ENCODE results near the gene NMB. TPM values are rescaled to one million over a fixed set of nuclear protein-coding genes. Genes with fewer than 3 reads are reported as not detected.

NMB gene
- total RNA-seq, 1 experiment from 2014 or later = 25.9 TPM

DNA sequence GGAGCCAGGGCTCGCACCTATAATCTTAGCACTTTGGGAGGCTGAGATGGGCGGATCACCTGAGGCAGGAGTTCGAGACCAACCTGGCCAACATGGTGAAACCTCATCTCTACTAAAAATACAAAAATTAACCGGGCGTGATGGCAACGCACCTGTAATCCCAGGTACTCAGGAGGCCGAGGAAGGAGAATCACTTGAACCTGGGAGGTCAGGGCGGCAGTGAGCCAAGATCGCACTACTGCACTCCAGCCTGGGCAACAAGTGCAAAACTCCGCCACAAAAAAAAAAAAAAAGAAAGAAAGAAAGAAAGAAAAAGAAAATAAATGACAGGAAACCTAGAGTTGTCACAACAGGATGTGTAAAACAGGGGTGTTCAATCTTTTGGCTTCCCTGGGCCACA lies 3.0 kb upstream of the NMB start:
- H4K20me1 ChIP-seq (ENCODE audit: low read length) = no peaks in the 10 kb centered on the region
- no peaks in the 10 kb centered on the region for H3K9me2 ChIP-seq (replicated peaks; ENCODE audit: low read length)
- H3K27me3 ChIP-seq (ENCODE audit: low read length) = no peaks in the 10 kb centered on the region
- H3F3A ChIP-seq (ENCODE audit: low read length, unreplicated experiment) = no peaks in the 10 kb centered on the region
- POLR2A ChIA-PET (ENCODE audit: unreplicated experiment) = no interaction called here
- no peak overlapping the region for H3K4me3 ChIP-seq (ENCODE audit: low read length)
- H3K79me2 ChIP-seq (ENCODE audit: low read length) = no peaks in the 10 kb centered on the region
- no peak overlapping the region for H3K27ac ChIP-seq (ENCODE audit: low read length)
- DNase-seq = no peak
- no peak overlapping the region for H2AFZ ChIP-seq (ENCODE audit: low read length)
- no peak overlapping the region for H3K9ac ChIP-seq (ENCODE audit: low read length)
- CTCF ChIA-PET = no interaction called here
- intact Hi-C loops (cut with micrococcal nuclease) = no loop called here
- H3K4me2 ChIP-seq (ENCODE audit: low read length) = no peak overlapping the region
- H3K9me3 ChIP-seq (ENCODE audit: low read length) = no peaks in the 10 kb centered on the region
- peaks cover 11% of the 10 kb centered on the region; the same call in 1 of the 2 replicates for H3K4me1 ChIP-seq (ENCODE audit: insufficient read depth, low read length)
- H3K36me3 ChIP-seq (ENCODE audit: low read depth, low read length) = peaks cover 7% of the 10 kb centered on the region; the same call in 1 of the 2 replicates
- no TSS peak for BruUV-seq (replicated peaks)
- no peak for TF ChIP-seq EZH2phosphoT487 (IDR thresholded peaks at IDR 0.05; ENCODE audit: borderline replicate concordance, low read length)
- TF ChIP-seq EZH2 (IDR thresholded peaks at IDR 0.05; ENCODE audit: low read length, unreplicated experiment) = no peak
- TF ChIP-seq, protein P1, sequence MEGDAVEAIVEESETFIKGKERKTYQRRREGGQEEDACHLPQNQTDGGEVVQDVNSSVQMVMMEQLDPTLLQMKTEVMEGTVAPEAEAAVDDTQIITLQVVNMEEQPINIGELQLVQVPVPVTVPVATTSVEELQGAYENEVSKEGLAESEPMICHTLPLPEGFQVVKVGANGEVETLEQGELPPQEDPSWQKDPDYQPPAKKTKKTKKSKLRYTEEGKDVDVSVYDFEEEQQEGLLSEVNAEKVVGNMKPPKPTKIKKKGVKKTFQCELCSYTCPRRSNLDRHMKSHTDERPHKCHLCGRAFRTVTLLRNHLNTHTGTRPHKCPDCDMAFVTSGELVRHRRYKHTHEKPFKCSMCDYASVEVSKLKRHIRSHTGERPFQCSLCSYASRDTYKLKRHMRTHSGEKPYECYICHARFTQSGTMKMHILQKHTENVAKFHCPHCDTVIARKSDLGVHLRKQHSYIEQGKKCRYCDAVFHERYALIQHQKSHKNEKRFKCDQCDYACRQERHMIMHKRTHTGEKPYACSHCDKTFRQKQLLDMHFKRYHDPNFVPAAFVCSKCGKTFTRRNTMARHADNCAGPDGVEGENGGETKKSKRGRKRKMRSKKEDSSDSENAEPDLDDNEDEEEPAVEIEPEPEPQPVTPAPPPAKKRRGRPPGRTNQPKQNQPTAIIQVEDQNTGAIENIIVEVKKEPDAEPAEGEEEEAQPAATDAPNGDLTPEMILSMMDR (conservative IDR thresholded peaks at IDR 0.05; ENCODE audit: low read depth, low read length) = no peak
- ATAC-seq = no peak

DNA sequence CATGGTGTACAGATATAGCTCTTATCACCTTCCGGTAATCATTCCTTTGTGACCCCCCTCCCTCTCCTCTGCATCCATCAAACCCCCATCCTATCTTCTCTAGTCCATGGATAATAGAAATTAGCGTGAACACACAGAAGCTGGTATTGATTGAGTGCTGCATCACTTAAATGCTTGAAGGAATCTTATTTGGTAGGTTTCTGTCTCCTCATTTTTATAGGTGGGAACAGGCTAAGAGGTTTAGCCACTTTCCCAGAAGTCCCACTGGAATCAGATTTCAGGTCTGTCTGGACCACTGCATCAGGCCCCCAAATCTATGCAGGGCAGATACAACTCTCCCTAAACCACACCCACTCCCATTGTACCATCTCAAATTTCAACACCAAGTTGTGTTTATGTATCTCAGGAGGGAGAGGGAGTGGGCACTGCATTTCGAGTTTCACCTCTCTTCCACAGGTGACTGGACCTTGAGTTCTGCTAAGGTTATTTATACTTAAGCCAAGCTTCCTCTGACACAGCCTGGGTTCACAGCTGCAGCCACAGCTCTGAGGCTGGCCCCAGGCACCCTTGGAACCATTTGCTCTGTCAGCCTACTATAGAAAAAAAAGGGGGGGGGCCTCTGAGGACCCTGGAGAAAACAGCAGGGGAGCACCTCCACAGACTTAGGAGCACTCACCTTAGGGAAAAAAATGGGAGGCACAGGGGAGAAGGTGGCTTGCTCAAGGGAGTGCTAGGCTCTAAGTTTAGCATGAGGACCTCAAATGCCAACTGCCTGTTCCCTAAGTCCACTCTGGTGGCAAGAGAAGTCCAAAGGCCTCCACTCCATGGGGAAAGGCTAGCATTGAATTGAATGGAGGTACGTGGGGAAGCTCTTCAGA lies 2.1 kb upstream of the NMB start:
- ChIA-PET POLR2A (ENCODE audit: unreplicated experiment) (no interaction called here), CTCF (no interaction called here)
- DNase-seq (no peak), ATAC-seq (0 out of 2 replicates have a peak, but pooled peaks have one; percentile 5)
- Histone ChIP-seq H3K27me3 (ENCODE audit: low read length) (no peaks in the 10 kb centered on the region), H3K9ac (ENCODE audit: low read length) (no peak overlapping the region), H3K79me2 (ENCODE audit: low read length) (no peaks in the 10 kb centered on the region), H2AFZ (ENCODE audit: low read length) (no peak overlapping the region), H3F3A (ENCODE audit: low read length, unreplicated experiment) (no peaks in the 10 kb centered on the region), H4K20me1 (ENCODE audit: low read length) (no peaks in the 10 kb centered on the region), H3K27ac (ENCODE audit: low read length) (no peak overlapping the region), H3K9me3 (ENCODE audit: low read length) (no peaks in the 10 kb centered on the region), H3K9me2 (replicated peaks; ENCODE audit: low read length) (no peaks in the 10 kb centered on the region), H3K36me3 (ENCODE audit: low read depth, low read length) (no peaks in the 10 kb centered on the region), H3K4me2 (ENCODE audit: low read length) (no peak overlapping the region), H3K4me3 (ENCODE audit: low read length) (no peak overlapping the region), H3K4me1 (ENCODE audit: insufficient read depth, low read length) (peaks cover 13% of the 10 kb centered on the region; the same call in 1 of the 2 replicates)
- TF ChIP-seq, protein P1 (conservative IDR thresholded peaks at IDR 0.05; ENCODE audit: low read depth, low read length) = no peak
- TF ChIP-seq EZH2phosphoT487 (IDR thresholded peaks at IDR 0.05; ENCODE audit: borderline replicate concordance, low read length) (no peak), EZH2 (IDR thresholded peaks at IDR 0.05; ENCODE audit: low read length, unreplicated experiment) (no peak)
- no TSS peak for BruUV-seq (replicated peaks)
- intact Hi-C loops (cut with micrococcal nuclease) = no loop called here
